ENCODE results near the gene IGSF11.

DNA sequence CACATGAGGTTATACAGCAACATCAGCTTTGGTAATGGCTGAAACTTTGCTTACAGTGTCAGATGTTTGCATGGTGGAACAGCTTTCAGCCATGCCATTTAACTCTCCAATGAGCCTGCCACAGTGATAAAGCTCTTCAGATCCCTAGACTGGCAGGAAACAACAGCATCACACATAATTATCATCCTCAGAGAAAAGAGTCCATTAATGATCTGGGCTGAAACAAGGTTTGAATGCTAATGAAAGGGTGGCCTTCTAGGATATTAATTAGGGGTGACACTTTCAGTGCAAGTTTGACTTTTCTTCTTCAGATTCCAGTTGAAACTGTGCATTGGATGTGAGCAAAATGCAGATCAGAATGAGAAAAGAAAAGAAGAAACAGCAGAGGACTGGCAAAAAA, 166.6 kb downstream of the IGSF11 start:
- TF ChIP-seq, protein P1, sequence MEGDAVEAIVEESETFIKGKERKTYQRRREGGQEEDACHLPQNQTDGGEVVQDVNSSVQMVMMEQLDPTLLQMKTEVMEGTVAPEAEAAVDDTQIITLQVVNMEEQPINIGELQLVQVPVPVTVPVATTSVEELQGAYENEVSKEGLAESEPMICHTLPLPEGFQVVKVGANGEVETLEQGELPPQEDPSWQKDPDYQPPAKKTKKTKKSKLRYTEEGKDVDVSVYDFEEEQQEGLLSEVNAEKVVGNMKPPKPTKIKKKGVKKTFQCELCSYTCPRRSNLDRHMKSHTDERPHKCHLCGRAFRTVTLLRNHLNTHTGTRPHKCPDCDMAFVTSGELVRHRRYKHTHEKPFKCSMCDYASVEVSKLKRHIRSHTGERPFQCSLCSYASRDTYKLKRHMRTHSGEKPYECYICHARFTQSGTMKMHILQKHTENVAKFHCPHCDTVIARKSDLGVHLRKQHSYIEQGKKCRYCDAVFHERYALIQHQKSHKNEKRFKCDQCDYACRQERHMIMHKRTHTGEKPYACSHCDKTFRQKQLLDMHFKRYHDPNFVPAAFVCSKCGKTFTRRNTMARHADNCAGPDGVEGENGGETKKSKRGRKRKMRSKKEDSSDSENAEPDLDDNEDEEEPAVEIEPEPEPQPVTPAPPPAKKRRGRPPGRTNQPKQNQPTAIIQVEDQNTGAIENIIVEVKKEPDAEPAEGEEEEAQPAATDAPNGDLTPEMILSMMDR (IDR thresholded peaks at IDR 0.05) = no peak
- no peak for TF ChIP-seq ZFX (IDR thresholded peaks at IDR 0.05; ENCODE audit: borderline replicate concordance)
